C4-2B (cell line): ENCODE results near the gene CYP27A1.

ENCODE experiments used
- H3K27ac ChIP-seq: fragments of 450-650 bp; 2 replicates; pipeline ENCODE4 v1.5.1; 2017
- ZFX ChIP-seq: fragments of 450-650 bp; IDR thresholded peaks from 2 replicates; pipeline ENCODE4 v1.6.1; 2017
- TF ChIP-seq, protein P1 (sequence below): fragments of 450-650 bp; conservative IDR thresholded peaks from 2 replicates; pipeline ENCODE4 v1.5.1; 2017; ENCODE audit warnings: mild to moderate bottlenecking

Gene CYP27A1

GRCh38 chr2:218856896-218857243 is 74.9 kb downstream of the CYP27A1 start:
- no peak for TF ChIP-seq ZFX
- TF ChIP-seq, protein P1, sequence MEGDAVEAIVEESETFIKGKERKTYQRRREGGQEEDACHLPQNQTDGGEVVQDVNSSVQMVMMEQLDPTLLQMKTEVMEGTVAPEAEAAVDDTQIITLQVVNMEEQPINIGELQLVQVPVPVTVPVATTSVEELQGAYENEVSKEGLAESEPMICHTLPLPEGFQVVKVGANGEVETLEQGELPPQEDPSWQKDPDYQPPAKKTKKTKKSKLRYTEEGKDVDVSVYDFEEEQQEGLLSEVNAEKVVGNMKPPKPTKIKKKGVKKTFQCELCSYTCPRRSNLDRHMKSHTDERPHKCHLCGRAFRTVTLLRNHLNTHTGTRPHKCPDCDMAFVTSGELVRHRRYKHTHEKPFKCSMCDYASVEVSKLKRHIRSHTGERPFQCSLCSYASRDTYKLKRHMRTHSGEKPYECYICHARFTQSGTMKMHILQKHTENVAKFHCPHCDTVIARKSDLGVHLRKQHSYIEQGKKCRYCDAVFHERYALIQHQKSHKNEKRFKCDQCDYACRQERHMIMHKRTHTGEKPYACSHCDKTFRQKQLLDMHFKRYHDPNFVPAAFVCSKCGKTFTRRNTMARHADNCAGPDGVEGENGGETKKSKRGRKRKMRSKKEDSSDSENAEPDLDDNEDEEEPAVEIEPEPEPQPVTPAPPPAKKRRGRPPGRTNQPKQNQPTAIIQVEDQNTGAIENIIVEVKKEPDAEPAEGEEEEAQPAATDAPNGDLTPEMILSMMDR: no peak
- no peak overlapping the region for H3K27ac ChIP-seq

- H3K27ac ChIP-seq: no peak overlapping the region
- TF ChIP-seq, protein P1: no peak
- TF ChIP-seq ZFX: no peak
These were observed 75.6 kb downstream of the CYP27A1 start for GRCh38 chr2:218857371-218858137.

- H3K27ac ChIP-seq: no peak overlapping the region
- TF ChIP-seq, protein P1: no peak
- no peak for TF ChIP-seq ZFX
These were observed 76.1 kb downstream of the CYP27A1 start for GRCh38 chr2:218858138-218858445.

DNA sequence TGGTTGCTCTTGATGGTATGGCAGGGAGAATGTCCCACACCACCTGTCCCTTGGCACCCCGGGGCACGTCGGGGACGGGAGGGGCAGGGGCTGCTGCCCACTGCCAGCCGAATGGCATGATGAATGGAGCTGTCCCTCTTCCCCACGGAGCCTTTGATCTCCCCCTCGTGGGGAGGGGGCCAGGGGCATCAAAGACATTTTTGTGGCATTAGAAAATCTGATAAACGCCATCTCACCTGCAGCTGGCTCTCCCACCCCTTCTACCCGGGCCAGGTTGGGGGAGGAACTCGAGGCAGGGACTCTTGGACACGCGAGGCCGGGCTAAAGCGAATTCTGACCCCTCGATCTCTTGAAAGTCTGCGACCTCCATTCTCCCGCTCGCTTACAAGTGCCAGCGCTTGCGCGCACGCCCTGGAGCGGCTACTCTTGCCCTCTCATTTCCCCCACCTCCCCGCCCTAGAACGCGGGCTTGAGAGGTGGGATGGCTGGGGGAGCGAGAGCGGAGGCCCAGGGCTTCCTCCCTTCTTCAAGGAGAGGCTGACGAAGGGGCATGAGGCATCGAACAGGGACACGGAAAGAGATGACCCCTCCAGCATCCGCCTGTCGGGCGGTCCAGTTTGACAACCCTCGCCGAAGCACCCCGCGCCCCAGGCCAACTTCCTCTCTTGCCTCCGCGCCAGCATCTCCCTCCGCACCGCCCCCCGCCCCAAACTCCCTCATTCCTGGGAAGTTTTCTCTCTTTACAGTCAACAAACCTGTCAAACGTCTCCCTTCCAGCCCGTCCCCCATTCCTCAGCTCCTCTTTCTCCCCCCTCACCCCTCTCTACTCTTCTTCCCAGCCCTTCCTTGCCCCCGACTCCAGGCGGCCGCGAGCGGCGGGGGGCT is 77.0 kb downstream of the CYP27A1 start:
- no peak for TF ChIP-seq ZFX
- TF ChIP-seq, protein P1: no peak
- H3K27ac ChIP-seq: no peak overlapping the region

DNA sequence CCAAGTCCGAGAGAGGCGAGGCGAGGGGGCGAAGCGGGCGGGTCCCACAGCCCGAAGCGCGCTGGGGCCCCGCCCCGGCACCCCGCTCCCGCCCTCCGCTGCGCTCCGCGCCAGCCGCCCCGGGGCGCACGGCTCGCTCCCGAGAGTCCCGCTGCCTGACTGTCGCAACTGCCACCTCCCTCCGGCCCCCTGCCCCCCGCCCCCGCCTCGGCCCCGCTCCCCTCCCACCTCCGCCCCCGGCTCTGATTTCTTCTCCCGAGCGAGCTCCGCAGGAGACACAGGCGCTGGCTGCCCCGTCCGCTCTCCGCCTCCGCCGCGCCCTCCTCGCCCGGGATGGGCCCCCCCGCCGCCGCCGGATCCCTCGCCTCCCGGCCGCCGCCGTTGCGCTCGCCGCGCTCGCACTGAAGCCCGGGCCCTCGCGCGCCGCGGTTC is 77.6 kb downstream of the CYP27A1 start, which contains the start of gene WNT6:
Gene WNT6 (plus strand): TSS at position 250 of the 432 bp plus-strand sequence. CDS start 233 bp downstream, outside the sequence.
- TF ChIP-seq, protein P1: no peak
- no peak for TF ChIP-seq ZFX
- H3K27ac ChIP-seq: no peak within 1 kb of the TSS

- no peak for TF ChIP-seq ZFX
- TF ChIP-seq, protein P1: no peak
- H3K27ac ChIP-seq: no peak overlapping the region
These were observed 78.3 kb downstream of the CYP27A1 start for GRCh38 chr2:218859988-218860831.
